Loucy (cell line): ENCODE results near the gene TFDP1.

Experiments
- H2AFZ ChIP-seq: fragments of 200-600 bp; sonication (generic); 2 replicates; pipeline ENCODE4 v1.6.0; 2016; ENCODE audit warnings: antibody characterized with exemption, mild to moderate bottlenecking, low read length, moderate library complexity
- H3F3A ChIP-seq: fragments of 200-600 bp; 2 replicates; pipeline ENCODE4 v1.6.0; 2016; ENCODE audit warnings: antibody characterized with exemption, low read depth, mild to moderate bottlenecking
- H3K27me3 ChIP-seq: fragments of 200-600 bp; sonication (generic); 2 replicates; pipeline ENCODE4 v1.6.1; 2014; ENCODE audit warnings: low read length, mild to moderate bottlenecking; ENCODE audit not compliant: insufficient read depth, poor library complexity, severe bottlenecking
- H3K36me3 ChIP-seq: fragments of 200-600 bp; sonication (generic); 2 replicates; pipeline ENCODE4 v1.6.1; 2016; ENCODE audit warnings: low read length; ENCODE audit not compliant: insufficient read depth
- H3K4me1 ChIP-seq: fragments of 200-600 bp; sonication (generic); 2 replicates; pipeline ENCODE4 v1.5.1; 2014; ENCODE audit warnings: low read length, mild to moderate bottlenecking; ENCODE audit not compliant: insufficient read depth, poor library complexity, severe bottlenecking
- H3K4me2 ChIP-seq: fragments of 200-600 bp; sonication (generic); 2 replicates; pipeline ENCODE4 v1.6.0; 2014; ENCODE audit warnings: antibody characterized with exemption, low read length, low read depth, mild to moderate bottlenecking; ENCODE audit not compliant: poor library complexity, severe bottlenecking
- H3K4me3 ChIP-seq: fragments of 200-600 bp; sonication (generic); 2 replicates; pipeline ENCODE4 v1.5.1; 2014; ENCODE audit warnings: low read length, mild to moderate bottlenecking, mixed read lengths; ENCODE audit not compliant: poor library complexity, severe bottlenecking
- H3K79me2 ChIP-seq: fragments of 200-600 bp; sonication (generic); 2 replicates; pipeline ENCODE4 v1.6.1; 2014; ENCODE audit warnings: low read length; ENCODE audit not compliant: insufficient read depth
- H3K9ac ChIP-seq: fragments of 200-600 bp; sonication (generic); 2 replicates; pipeline ENCODE4 v1.6.0; 2014; ENCODE audit warnings: mild to moderate bottlenecking, low read depth, low read length, moderate library complexity; ENCODE audit not compliant: poor library complexity, severe bottlenecking
- H3K9me2 ChIP-seq: fragments of 200-600 bp; sonication (generic); replicated peaks from 2 replicates; pipeline ENCODE4 v1.6.1; 2016; ENCODE audit warnings: low read depth, low read length, mixed read lengths
- H3K9me3 ChIP-seq: fragments of 200-600 bp; sonication (generic); 2 replicates; pipeline ENCODE4 v1.6.1; 2014; ENCODE audit warnings: mild to moderate bottlenecking, antibody characterized with exemption, low read length, low read depth; ENCODE audit not compliant: insufficient read depth
- H4K20me1 ChIP-seq: fragments of 200-600 bp; sonication (generic); 2 replicates; pipeline ENCODE4 v1.6.0; 2014; ENCODE audit warnings: antibody characterized with exemption, low read length, mild to moderate bottlenecking; ENCODE audit not compliant: insufficient read depth, poor library complexity, severe bottlenecking
- EZH2phosphoT487 ChIP-seq: fragments of 200-600 bp; IDR thresholded peaks from 2 replicates; pipeline ENCODE4 v1.6.1; 2018; ENCODE audit warnings: antibody characterized with exemption, mild to moderate bottlenecking, moderate library complexity, borderline replicate concordance
- TF ChIP-seq, protein P1 (sequence below): fragments of 200-600 bp; sonication (generic); conservative IDR thresholded peaks from 2 replicates; pipeline ENCODE4 v1.5.1; 2014; ENCODE audit warnings: mild to moderate bottlenecking, antibody characterized with exemption, low read length

TFDP1 gene

GRCh38 chr13:113653264-113654174 lies 69.0 kb downstream of the TFDP1 start:
- Histone ChIP-seq H3K4me1 (no peaks in the 10 kb centered on the region), H3K9me3 (no peaks in the 10 kb centered on the region), H3K9me2 (no peaks in the 10 kb centered on the region), H3K4me2 (no peak overlapping the region), H3K79me2 (no peaks in the 10 kb centered on the region), H3F3A (no peaks in the 10 kb centered on the region), H3K27me3 (no peaks in the 10 kb centered on the region), H4K20me1 (no peaks in the 10 kb centered on the region), H3K4me3 (no peak overlapping the region), H3K36me3 (no peaks in the 10 kb centered on the region), H2AFZ (no peak overlapping the region), H3K9ac (no peak overlapping the region)
- TF ChIP-seq, protein P1, sequence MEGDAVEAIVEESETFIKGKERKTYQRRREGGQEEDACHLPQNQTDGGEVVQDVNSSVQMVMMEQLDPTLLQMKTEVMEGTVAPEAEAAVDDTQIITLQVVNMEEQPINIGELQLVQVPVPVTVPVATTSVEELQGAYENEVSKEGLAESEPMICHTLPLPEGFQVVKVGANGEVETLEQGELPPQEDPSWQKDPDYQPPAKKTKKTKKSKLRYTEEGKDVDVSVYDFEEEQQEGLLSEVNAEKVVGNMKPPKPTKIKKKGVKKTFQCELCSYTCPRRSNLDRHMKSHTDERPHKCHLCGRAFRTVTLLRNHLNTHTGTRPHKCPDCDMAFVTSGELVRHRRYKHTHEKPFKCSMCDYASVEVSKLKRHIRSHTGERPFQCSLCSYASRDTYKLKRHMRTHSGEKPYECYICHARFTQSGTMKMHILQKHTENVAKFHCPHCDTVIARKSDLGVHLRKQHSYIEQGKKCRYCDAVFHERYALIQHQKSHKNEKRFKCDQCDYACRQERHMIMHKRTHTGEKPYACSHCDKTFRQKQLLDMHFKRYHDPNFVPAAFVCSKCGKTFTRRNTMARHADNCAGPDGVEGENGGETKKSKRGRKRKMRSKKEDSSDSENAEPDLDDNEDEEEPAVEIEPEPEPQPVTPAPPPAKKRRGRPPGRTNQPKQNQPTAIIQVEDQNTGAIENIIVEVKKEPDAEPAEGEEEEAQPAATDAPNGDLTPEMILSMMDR = no peak
- no peak for TF ChIP-seq EZH2phosphoT487

GRCh38 chr13:113654175-113654560 lies 69.6 kb downstream of the TFDP1 start:
- no peak overlapping the region for H3K4me3 ChIP-seq
- no peak overlapping the region for H3K9ac ChIP-seq
- no peaks in the 10 kb centered on the region for H4K20me1 ChIP-seq
- no peak overlapping the region for H2AFZ ChIP-seq
- H3F3A ChIP-seq = no peaks in the 10 kb centered on the region
- H3K9me3 ChIP-seq = no peaks in the 10 kb centered on the region
- no peaks in the 10 kb centered on the region for H3K27me3 ChIP-seq
- no peaks in the 10 kb centered on the region for H3K4me1 ChIP-seq
- no peaks in the 10 kb centered on the region for H3K79me2 ChIP-seq
- no peaks in the 10 kb centered on the region for H3K9me2 ChIP-seq
- H3K36me3 ChIP-seq = no peaks in the 10 kb centered on the region
- no peak overlapping the region for H3K4me2 ChIP-seq
- TF ChIP-seq EZH2phosphoT487 = no peak
- TF ChIP-seq, protein P1 = no peak

DNA sequence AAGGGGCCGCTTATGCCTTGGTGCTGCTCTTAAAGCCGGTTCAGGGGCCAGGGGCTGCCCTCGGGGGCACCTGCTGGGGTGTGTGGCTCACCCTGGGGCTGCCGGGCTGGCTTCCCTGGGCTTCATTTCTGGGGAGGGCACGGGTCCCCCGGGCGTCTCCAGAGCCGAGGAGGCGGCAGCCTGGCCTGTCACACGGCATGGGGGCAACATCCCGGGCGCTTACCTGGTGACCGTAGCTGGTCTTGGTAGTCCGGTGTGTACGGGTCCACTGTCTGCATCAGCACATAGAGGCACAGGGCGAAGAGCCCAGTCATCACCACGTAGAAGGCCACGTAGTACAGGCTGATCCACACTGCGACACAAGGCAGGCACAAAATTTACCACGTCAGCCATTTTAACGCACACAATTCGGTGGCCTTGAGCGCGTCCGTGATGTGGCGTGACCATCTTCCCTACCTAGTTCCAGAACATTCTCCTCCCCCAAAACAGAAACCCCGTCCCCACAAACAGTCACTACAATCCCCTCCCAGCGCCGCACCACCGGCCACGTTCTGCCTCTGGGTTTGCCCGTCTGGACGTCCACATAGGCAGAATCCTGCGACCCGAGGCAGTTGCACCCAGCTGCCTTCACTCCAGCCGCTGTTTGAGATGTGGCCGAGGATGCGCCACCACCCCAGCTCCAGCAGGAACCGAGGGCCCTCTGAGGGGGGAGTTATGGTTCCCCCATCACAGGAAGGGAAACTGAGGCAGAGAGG lies 70.2 kb downstream of the TFDP1 start:
- no peak for TF ChIP-seq EZH2phosphoT487
- no peaks in the 10 kb centered on the region for H3K4me1 ChIP-seq
- no peaks in the 10 kb centered on the region for H4K20me1 ChIP-seq

More for the DNA sequence above, 70.2 kb downstream of the TFDP1 start:
- Histone ChIP-seq H3K36me3 (no peaks in the 10 kb centered on the region), H3K79me2 (no peaks in the 10 kb centered on the region), H3K4me2 (no peak overlapping the region), H3K9me2 (no peaks in the 10 kb centered on the region), H3F3A (no peaks in the 10 kb centered on the region), H3K9ac (no peak overlapping the region), H3K4me3 (no peak overlapping the region), H3K9me3 (no peaks in the 10 kb centered on the region), H3K27me3 (no peaks in the 10 kb centered on the region), H2AFZ (no peak overlapping the region)
